ENCODE data around the gene ITFG2.
"Not testable (repeated sequence)": the region's sequence is repeated elsewhere in the genome, so short reads cannot be mapped to it uniquely, and the experiment has no call there.

ITFG2 gene

GRCh38 chr12:2812290-2813213 lies at the start of gene ITFG2:
ITFG2 (plus strand) TSS chr12:2812668; CDS start chr12:2812761, 93 bp downstream.
- peak; percentile 88 to 97 for DNase-seq (ENCODE audit: low read depth in 2 of 2)

DNA sequence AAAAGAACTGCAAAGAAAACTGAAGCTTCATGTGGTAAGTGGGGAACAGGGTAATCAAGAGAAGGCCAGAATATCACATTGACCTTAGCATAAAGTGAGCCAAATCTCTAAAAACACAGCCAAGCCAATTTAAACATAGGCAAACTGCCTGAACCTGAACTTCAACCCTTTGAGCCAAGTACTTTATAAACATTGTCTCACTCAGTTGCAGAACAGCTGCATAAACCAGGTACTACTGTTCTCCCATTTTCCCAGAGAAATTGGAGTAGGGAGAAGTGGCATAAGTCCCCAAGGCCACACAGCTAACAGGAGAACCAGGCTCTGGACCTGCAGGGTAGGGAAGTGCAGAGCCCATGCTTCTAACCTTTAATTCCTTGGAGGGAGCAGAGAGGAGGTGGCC lies 48.1 kb upstream of the ITFG2 start:
- DNase-seq (ENCODE audit: low read depth in 2 of 2), result no peak

DNA sequence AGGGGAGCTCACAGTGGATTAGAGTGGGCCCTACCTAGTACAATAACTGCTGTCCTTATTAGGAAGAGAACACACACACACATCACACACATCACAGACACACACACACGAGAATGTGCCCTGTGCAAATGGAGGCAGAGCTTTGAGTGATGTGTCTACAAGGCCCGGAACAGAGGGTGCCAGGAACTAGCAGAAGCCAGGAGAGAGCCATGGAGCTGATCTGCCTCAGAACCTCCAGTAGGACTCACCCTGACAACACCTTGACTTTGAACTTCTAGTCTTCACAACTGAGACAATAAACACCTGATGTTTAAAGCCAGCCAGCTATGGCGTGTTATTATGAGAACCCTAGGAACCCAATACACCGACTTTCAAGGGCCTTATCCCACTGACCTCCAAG lies 47.4 kb upstream of the ITFG2 start:
- DNase-seq (ENCODE audit: low read depth in 2 of 2), result no peak

DNA sequence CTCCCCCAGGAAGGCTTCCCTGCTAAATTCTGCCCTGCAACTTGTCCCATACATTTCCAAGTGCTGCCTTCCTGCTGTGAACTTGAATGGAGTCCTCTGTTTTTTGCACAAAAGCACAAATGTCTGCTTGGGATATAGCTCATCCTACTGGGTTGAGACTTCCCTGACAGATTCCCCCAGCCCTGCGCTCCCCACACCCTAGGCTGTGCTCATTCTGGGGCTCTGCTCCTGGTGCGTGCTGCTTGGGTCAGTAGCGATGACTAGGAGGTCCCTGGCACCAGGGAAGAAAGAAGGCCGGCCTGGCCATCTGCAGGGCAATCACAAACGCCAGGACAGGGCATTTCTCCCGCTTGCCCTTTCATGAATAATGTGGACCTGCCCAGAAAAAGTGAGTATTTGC lies 46.9 kb upstream of the ITFG2 start:
- DNase-seq (ENCODE audit: low read depth in 2 of 2), result no peak

- DNase-seq (ENCODE audit: low read depth in 2 of 2), result no peak
Measured at GRCh38 chr12:2768224-2768961, 44.1 kb upstream of the ITFG2 start.

DNA sequence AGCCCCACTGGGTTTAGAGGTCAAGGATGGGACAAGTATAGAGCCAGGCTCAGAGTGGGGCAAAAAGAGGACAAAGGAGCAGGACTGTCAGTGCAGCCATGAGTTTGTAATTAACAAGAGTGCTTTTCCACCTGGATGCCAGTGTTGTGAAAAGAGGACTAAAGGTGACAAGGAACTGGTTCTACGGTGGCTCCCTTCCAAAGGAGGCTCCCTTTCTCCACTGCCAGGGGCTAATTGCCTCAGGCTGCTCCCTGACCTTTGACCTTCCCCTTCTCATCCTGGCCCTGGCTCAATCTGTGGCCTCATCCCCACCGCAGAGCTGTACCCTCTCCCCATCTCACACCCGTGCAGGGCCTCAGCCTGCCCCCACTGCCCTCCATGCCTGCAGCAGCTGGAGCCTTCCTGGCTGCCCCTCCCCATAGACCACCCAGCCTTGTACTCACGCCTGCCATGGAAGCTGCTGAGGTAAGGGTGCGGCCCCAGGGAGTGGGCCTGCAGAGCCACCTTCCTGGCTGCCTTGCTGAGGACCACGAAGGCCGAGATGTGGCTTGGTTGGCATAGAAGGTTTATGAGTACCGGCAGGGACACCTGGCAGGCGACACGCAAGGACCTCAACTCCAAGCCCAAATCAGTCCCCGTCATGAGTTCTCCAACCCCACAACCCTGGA lies 42.5 kb upstream of the ITFG2 start:
- DNase-seq (ENCODE audit: low read depth in 2 of 2), result no peak

GRCh38 chr12:2770544-2770943 lies 41.9 kb upstream of the ITFG2 start:
- not testable (repeated sequence) for DNase-seq (ENCODE audit: low read depth in 2 of 2)

DNA sequence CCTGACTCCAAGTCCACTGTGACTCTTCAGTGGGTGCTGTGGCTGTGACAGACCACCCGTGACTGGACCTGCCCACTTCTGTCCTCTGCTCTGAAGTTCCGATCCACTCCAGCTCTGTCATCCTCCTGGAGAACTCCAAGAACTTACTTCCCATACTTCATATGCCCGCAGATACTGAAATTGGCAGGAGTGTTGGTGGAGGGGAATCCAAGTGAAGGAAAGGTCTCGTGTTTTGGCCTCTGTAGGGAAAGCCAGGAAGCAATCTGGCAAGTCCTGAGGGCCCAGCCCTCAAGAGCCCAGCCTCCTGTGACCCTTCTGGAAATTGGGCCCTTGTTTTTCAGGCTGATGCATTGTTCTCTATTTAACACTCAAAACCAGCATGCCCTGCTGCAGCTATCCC lies 40.1 kb upstream of the ITFG2 start:
- no peak for DNase-seq (ENCODE audit: low read depth in 2 of 2)

- DNase-seq (ENCODE audit: low read depth in 2 of 2), result no peak
Measured at GRCh38 chr12:2773199-2773875, 39.1 kb upstream of the ITFG2 start.

DNA sequence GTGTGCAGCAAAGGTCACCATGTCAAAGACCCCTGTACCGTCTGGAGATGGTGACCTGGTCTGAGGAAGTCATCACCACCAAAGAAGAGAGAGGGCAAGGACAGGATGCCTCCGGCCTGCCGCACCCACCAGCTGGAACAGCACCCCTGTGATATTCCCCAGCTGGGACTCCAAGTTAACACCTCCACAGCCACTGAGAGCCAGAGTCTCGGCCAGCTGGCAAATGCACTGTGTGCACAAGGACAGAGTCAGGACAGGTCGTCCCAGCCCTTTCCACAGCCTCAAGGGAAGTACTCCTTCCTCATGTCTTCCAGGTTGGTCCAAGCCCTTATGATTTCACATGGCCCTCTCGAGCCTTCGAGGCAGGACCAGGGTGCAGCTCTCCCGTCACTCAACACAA lies 37.0 kb upstream of the ITFG2 start:
- DNase-seq (ENCODE audit: low read depth in 2 of 2), result no peak

DNA sequence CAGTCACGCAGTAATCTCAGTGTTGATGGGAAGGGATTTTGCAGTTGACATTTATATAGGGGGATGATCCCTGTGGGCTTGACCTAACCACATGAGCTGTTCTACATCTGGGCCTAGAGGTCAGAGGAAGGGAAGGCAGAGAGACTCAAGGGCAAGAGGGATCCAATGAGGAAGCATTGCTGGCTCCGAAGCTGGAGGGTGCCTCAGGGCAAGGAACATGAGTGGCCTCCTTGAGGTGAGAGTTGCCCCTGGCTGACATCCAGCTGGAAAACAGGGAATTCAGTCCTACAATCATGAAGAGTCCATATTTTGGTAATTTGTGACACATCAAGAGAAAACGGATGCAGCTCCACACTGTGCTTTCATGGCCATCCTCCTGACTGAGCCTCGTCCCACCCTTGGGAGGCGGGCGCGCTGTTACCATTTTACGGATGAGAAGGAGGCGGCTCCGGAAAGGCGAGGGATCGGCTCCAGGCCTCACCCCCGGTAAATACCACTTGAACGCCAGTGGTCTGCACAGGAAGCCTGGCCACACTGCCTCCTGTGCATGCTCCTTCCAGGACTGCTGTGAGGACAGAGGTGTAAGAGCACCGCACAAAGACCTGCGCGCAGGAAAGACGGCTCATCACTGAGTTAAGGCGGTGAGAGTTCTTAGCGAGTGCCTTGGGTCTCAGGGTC lies 36.2 kb upstream of the ITFG2 start:
- no peak for DNase-seq (ENCODE audit: low read depth in 2 of 2)

GRCh38 chr12:2779281-2779680 lies 33.2 kb upstream of the ITFG2 start:
- no peak for DNase-seq (ENCODE audit: low read depth in 2 of 2)

DNA sequence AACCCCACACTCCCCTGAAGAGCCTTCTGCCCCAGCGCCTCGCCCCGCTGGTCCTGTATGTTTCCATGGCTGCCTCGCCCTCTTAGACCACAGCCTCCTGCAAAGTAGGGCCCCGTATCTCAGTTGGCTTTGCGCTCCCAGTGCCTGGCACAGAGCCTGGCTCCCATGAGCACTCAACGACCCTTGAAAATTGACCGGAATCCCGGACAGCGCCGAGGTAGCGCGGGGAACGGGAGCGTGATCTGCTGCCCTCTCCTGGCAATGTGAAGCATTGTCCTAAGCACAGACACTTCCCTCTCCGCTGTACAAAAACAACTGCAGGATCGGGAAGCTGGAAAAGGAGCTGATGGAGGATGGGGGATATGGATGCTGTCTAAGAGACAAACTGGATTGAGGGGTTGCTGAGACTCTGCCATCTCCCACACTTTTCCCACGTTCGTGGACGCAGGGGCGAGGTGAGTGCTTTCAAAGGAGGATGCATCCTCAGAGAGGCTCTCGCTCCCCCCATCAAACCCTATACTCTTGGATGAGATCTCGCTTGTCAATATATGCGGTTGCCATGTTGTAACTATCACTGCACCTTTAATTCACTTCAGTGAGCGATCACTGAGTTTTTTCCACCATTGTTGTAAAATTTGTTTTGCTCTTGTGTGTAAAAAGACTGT lies 28.4 kb upstream of the ITFG2 start:
- DNase-seq (ENCODE audit: low read depth in 2 of 2), result peak in 1 of 2 donors; percentile 13

DNA sequence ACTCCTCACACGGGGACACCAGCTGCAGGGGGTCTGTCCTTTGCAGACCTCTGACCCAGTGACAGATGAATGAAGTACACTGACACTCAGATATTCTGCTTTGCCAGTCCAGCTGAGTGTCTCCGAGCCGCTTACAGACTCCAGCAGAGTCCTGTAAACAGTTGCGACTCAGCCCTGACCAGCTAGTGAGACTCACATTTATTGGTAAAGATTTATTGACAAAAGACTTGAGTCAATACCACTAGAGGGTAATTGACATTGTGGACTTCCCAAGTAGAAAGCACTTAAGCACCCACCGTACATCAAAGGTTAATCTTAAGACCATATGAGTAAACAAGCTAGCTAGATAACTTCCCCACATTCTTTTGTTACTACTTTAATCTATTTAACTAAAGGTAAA lies 27.5 kb upstream of the ITFG2 start:
- no peak for DNase-seq (ENCODE audit: low read depth in 2 of 2)

- no peak for DNase-seq (ENCODE audit: low read depth in 2 of 2)
Measured at GRCh38 chr12:2791089-2791488, 21.4 kb upstream of the ITFG2 start.

DNA sequence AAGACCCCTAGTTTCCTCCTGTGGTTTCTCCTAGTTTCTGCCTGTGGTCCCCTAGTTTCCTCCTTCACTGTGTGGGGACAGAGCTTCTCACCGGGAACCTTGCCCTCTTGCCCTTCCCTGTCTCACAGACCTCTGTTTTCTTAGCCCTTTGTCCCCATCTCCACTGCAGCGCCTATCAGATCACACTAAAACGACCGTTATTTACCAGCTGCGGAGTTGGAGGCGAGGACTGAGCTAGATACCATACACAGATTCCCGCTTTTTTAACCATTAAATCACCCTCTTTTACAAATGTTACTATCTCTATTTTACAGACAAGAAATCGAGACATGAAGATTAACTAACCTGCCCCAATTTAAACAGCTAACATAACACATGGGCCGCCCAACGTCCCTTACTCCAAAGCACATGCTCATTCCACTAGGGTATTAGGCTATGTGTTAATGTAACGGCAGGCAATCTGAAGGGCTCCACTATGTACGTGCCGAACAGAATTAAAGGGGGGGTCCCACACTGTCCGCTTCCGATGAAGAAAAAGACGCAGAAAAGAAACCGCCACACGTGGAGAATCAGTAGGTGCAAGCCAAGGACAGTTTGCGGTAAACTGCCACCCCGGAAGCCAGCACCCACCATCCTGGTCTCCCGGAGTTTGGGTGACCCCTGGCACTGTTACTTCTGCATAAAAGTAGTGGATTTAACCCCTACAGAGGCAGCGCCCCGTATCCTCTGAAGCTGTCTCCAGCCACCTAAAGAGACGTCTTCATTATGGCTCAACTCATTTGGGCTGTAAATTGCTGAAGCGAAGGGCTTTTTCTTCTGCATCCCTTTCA lies 19.6 kb upstream of the ITFG2 start:
- no peak for DNase-seq (ENCODE audit: low read depth in 2 of 2)

GRCh38 chr12:2793561-2793960 lies 18.9 kb upstream of the ITFG2 start:
- no peak for DNase-seq (ENCODE audit: low read depth in 2 of 2)

DNA sequence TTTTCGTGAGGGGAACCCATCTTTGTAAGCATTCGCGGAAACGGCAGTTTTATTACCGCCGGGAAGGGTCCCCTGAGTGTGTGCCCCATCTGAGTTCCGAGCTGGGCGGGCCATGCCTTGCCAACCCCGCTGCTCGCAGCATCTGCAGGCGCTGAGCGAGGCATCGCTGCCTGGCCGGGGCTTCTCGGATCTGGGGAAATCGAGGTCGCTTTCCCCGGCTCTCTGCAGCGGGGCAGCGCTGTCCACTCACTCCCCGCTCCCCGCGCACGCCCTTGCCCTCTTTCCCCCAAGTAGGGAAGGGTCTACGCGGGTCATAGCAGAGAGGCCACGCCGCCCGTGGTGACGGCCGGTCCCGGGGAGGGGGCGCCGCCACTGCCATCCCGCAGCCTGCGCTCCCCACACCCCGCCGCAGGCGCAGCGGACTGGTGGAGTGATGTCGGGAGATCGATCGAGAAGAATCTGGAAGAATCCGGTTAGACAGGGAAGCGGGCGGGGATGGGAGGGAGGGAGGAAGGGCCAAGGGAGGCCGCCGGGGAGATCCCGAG lies 18.2 kb upstream of the ITFG2 start:
- no peak for DNase-seq (ENCODE audit: low read depth in 2 of 2)

DNA sequence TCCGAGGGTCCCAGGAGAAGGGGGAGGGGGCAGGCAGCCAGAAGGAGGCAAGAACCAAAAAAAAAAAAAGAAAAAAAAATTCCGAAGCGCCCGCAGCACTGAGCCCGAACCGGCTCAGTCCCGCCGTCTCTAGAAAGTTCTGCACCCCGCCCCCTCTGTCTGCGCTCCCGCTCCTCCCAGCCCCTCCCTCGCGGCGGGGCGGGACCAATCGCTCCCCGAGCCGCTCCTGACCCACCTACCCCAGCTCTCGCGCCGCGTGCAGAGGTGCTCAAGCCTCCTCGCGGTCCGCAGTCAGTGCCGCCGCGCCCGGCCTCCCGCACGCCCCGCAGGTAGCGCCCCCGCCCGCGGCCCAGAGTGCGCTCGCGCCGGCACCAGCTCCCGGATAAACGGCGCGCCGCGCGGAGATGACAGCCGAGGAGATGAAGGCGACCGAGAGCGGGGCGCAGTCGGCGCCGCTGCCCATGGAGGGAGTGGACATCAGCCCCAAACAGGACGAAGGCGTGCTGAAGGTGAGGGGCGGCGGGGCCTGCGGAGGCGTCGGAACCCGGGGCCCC lies 17.7 kb upstream of the ITFG2 start, which contains the start of gene FKBP4:
FKBP4 (plus strand) TSS at position 235 of the 554 bp plus-strand sequence; CDS start at position 405, 170 bp downstream.
- peak; percentile 80 to 82 for DNase-seq (ENCODE audit: low read depth in 2 of 2)

Data from stimulated activated CD8-positive, alpha-beta memory T cell treated with anti-CD3 and anti-CD28 coated beads, Interleukin-15, amount 100 ng/mL, for 4 hours (primary cell).